ENCODE measurements around the gene PAFAH2.

GRCh38 chr1:26028490-26028980 lies 30.7 kb upstream of the PAFAH2 start:
- TF ChIP-seq YY1 (IDR thresholded peaks at IDR 0.05) (no peak), CTCF (IDR thresholded peaks at IDR 0.05; ENCODE audit: low read depth, low read length, missing input control) (no peak), MAX (IDR thresholded peaks at IDR 0.05) (no peak), REST (IDR thresholded peaks at IDR 0.05) (no peak), RAD21 (IDR thresholded peaks at IDR 0.05) (no peak), GABPA (IDR thresholded peaks at IDR 0.05 in 1 of 2, conservative IDR thresholded peaks at IDR 0.05 in 1 of 2) (no peak), NR2F2 (IDR thresholded peaks at IDR 0.05) (no peak), HNF4G (IDR thresholded peaks at IDR 0.05) (no peak), FOXA1 (IDR thresholded peaks at IDR 0.05) (no peak), RXRA (IDR thresholded peaks at IDR 0.05) (no peak), EGR1 (IDR thresholded peaks at IDR 0.05; ENCODE audit: low read depth in 2 of 2) (no peak)

All from liver (tissue), 3 donors.